Activated gamma-delta T cell treated with anti-CD3 and anti-CD28 coated beads, Interleukin-2, amount 50 U/mL, for 16 hours (primary cell): ENCODE measurements around the gene PAOX.
"Not testable (repeated sequence)": the region's sequence is repeated elsewhere in the genome, so short reads cannot be mapped to it uniquely, and the experiment has no call there.

Experiments used
- DNase-seq: peaks from one replicate; pipeline ENCODE4 v3.0.0-alpha.2; 2020; ENCODE audit warnings: low read depth

The PAOX gene

GRCh38 chr10:133385214-133385613, 6.2 kb downstream of the PAOX start:
- no peak for DNase-seq

- DNase-seq: not testable (repeated sequence)
These were observed 7.9 kb downstream of the PAOX start for GRCh38 chr10:133386951-133387350.

GRCh38 chr10:133388236-133388972, 9.3 kb downstream of the PAOX start:
- no peak for DNase-seq

- no peak for DNase-seq
These were observed 10.1 kb downstream of the PAOX start for GRCh38 chr10:133388973-133389818.

DNA sequence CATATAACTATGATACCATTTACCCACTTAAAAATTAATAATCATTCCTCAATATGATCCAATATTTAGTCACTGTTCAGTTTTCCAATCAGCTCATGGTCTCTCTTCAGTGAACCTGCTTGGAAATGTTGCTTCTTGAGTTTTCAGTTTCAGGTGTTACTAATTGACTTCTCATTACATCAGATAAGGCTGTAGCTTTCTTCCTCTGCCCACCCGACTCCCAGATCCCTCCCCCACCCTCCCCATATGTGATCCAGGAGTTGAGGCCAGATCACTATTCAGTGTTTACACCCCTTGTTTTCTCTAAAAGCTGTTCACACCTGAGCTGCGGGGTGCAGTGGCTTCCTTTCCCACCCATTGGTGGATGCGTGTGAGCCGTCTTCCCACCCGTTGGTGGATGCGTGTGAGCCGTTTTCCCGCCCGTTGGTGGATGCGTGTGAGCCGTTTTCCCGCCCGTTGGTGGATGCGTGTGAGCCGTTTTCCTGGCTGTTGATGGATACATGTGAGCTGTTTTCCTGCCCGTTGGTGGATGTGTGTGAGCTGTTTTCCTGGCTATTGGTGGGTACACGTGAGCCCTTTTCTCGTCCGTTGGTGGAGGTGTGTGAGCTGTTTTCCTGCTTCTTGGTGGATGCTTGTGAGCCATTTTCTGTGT, 11.7 kb downstream of the PAOX start:
- DNase-seq: no peak

- DNase-seq: no peak
These were observed 12.2 kb downstream of the PAOX start for GRCh38 chr10:133391249-133391635.

DNA sequence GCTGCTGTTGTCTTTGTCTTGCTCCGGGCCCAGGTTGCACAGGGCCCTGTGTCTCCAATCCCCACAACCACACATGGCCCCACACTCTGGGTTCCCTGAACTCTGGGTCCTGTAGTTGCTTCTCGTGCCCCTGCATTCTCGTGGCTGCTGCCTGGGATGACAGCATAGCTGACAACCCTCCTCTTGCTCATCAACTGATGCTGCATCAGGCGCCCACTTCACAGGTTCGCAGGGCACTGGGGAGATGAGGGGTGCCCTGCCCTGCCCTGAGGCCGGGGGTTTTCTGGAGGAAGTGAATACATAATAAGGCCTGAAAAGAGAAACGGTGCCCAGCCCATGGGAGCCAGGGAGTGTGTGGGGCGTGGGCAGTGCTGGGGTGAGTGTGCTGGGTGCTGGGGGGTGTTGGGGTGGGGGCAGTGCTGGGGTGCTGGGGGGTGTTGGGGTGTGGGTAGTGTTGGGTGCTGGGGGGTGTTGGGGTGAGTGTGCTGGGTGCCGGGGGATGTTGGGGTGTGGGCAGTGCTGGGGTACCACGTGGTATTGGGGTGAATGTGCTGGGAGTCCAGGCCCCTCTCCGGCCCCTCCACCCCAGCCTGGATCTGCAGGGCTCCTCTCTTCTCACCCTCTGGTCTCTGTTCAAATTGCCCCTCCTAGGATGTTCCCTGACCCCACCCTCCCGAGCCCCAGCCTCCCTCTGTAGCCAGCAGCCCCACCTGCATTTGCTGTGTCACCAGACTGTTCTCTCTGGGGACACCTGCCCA, 12.9 kb downstream of the PAOX start:
- DNase-seq: no peak

DNA sequence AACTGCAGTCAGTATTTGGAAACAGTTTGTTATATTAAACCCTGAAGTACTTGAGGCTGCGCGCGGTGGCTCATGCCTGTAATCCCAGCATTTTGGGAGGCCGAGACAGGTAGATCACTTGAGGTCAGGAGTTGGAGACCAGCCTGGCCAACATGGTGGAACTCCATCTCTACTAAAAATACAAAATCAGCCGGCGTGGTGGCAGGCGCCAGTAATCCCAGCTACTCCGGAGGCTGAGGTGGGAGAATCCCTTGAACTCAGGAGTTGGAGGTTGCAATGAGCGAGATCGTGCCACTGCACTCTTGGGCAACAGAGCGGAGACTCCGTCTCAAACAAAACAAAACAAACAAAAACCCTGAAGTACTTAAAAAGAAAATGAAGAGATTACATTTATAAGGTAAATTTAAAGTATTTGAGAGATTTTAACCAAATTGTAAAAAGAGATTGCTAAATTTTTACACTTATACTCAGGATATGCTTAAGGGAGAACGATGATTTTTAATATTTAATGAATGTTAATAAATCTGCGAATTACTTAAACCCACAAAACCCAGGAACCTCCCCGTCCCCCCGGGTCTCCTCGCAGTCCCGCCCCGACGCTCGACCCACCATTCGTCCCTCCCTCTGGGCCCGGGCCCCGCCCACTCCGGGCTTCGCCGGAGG, 14.5 kb downstream of the PAOX start:
- no peak for DNase-seq

DNA sequence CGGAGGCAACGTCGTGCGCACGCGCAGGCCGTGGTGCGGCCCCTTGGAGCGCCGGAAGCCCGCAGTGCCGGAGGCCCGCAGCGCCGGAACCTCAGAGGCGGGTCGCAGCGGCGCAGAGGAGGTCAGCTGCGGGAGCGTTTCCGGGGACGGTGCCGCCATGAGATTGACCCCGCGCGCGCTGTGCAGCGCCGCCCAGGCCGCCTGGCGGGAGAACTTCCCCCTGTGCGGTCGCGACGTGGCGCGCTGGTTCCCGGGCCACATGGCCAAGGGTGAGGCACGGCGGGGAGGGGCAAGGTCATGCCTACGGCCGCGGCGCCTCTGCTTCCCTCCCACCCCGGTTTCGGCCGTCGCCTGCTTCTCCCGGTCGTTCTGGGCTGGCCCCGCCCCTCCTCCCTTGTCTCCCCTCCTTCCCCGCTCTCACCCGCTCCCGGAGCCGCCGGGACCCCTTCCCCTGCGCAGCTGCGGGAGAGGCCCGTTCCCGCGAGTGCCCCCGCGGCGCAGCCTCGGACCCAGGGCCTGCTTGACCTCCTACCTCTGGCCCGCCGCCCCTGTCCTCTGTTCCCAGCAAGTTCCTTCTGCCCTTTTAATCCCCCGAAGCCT, 15.1 kb downstream of the PAOX start, which contains the start of gene MTG1:
Gene MTG1 (plus strand): TSS at position 94 of the 600 bp plus-strand sequence. CDS start 64 bp downstream, at position 158.
- DNase-seq: peak; percentile 90

GRCh38 chr10:133394801-133395221, 15.7 kb downstream of the PAOX start:
- DNase-seq: no peak

GRCh38 chr10:133396035-133396624, 17.1 kb downstream of the PAOX start:
- DNase-seq: no peak

DNA sequence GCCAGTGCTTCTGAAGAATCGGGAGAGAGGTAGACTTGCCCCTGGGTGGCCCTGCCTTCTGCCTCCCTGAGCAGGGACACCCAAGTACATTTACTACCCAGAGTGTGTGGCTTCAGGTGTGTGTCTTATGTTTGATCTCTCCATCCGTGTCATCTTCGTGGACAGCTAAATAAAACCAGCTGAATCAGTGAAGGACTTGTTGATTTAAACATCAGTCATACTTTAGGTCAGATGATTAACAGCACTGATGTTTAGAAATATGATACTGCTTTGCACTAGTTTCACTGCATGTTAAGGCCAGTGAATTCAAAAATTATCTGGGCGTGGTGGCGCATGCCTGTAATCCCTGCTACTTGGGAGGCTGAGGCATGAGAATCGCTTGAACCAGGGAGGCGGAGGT, 18.9 kb downstream of the PAOX start:
- no peak for DNase-seq

GRCh38 chr10:133399123-133399601, 20.1 kb downstream of the PAOX start:
- DNase-seq: no peak

DNA sequence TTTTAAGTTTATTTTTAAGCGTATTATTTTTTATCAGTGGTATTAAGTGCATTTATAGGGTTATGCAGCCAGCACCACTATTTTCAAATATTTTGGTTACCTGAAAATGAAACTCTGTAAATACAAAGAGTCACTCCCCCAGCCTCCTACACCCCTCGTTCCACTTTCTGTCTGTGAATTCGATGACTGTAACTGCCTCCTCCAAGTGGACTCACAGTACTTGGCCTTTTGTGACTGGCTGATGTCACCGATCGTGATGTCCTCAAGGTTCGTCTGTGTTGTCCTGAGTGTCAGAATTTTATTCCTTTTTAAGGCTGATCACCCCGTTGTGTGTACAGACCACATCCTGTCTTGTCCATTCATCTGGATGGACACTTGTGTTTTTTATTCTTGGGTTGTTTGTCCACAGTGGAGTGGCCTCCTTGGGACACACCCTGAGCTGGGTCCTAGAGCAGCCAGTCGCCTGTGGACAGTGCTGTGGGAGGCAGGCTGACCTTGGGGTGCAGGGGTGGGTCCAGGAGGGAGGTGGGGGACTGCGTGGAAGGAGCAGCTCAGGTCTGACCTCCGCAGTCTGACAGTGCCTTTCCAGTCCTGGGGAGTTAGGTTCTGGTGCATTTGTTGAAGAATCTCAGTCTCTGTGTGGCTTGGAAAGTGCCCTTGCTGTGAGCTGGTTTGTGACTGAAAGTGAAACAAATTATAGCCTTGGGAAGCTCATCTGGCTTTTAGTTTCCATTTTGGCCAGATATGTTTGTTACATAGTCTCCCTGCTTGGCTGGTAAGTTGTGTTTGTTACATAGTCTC, 21.8 kb downstream of the PAOX start:
- no peak for DNase-seq

- no peak for DNase-seq
These were observed 22.4 kb downstream of the PAOX start for GRCh38 chr10:133401500-133401899.

DNA sequence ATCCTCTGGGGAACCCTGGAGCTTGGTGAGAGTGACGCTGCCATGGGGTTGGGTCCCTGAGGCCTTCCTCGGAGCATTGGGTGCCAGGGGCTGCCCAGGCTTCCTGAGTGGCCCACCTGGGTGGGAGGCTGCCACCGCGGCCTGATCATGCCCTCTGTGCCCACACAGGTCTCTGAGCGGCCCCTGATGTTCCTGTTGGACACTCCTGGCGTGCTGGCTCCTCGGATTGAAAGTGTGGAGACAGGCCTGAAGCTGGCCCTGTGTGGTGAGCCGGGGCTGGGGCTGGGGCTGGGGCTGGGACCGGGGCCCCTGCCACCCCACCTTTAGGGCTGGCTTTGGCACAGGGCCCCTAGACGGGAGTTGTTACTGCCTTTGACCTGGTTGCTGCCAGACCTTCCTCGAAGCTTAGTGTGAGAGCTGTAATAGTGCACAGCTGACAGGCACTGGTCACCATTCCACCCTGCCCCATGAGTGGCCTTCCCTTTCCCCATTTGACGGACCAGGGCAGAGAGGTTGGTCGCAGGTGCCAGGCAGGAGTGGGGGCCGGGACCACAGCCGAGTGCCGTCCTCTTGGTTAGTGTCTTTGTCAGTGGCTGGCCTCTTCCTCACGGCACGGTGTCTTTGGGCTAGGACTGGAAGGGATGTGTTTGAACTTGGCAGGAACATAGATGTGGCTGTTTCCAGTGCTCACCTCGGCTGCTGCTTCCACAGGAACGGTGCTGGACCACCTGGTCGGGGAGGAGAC, 23.1 kb downstream of the PAOX start:
- no peak for DNase-seq

DNA sequence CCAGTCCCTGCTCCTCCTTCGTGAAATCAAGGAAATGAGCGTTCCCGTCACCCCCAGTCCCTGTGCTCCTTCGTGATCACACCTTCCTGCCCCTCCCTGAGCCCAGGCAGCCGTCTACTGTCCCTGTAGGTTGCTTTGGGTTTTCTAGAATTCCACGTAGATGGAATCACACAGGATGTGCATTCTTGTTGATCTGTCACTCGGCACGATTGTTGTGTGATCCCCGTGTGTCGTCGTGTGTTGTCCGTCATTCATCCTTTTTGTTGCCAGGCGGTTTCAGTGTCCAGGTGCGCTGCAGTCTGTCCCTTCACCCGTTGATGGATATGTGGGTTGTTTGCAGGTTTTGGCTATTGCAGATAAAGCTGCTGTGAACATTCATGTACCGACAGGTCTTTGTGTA, 24.3 kb downstream of the PAOX start:
- no peak for DNase-seq

DNA sequence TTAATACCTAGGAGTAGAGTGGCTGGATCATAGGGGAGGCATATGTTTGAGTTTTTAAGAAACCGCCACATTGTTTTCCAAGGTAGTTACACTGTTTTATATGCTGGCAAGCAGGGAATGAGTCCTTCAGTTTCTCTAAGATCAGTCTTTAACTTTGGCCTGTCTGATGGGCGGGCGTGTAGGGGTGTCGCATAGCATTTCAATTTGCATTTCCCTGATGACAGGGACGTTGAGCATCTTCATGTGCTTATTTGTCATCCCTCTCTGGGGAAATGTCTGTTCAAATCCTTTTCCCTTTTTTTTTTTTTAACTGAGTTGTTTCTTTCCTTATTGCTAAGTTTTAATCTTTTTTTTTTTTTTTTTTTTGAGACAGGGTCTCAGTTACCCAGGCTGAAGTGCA, 24.7 kb downstream of the PAOX start:
- DNase-seq: no peak

DNA sequence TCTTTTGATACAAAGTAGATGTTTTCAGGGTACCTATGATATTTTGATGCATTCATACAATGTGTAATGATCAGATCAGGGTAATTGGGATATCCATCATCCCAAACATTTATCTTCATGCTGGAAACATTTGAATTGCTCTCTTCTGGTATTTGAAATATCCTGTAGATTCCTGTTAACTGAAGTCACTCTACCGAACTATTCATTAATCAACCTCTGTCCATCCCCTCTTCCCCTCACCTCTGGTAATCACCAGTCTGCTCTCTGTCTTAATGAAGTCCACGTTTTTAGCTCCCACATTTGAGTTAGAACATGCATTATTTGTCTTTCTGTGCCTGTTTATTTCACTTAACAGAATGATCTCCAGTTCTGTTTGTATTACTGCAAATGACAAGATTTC, 26.2 kb downstream of the PAOX start:
- DNase-seq: no peak
